Lung (tissue), 12 donors: ENCODE results near the gene DZIP1. TPM values are rescaled to one million over a fixed set of nuclear protein-coding genes. Genes with fewer than 3 reads are reported as not detected.

Source experiments
- ATAC-seq: fragments of 200-7000 bp; cut with Tn5 transposase; one replicate; pipeline ENCODE4 v1.9.1; 2020; ENCODE audit warnings: moderate number of reproducible peaks; ENCODE audit not compliant: insufficient read depth, low FRiP score
- DNase-seq, 3 donors: peaks; one replicate each; pipeline ENCODE4 v3.0.0-alpha.2; 2013 to 2017
- H3K27ac ChIP-seq, 2 donors: one replicate each; pipeline ENCODE4 v1.5.1; 2013; ENCODE audit warnings: mild to moderate bottlenecking in 2 of 2, moderate library complexity in 2 of 2, control low read depth in 1 of 2, inconsistent platforms in 1 of 2, low read depth in 1 of 2, low read length in 1 of 2
- H3K27me3 ChIP-seq, 3 donors: one replicate each; pipeline ENCODE4 v1.5.1; 2013; ENCODE audit warnings: low read length in 2 of 3; ENCODE audit not compliant: control insufficient read depth in 3 of 3, insufficient read depth in 3 of 3
- H3K36me3 ChIP-seq, 4 donors: one replicate each; pipeline ENCODE4 v1.5.1; 2013; ENCODE audit warnings: low read length in 4 of 4, mild to moderate bottlenecking in 1 of 4, moderate library complexity in 1 of 4; ENCODE audit not compliant: control insufficient read depth in 4 of 4, insufficient read depth in 4 of 4
- H3K4me1 ChIP-seq, 5 donors: one replicate each; pipeline ENCODE4 v1.5.1; 2013; ENCODE audit warnings: low read length in 5 of 5, mild to moderate bottlenecking in 2 of 5, moderate library complexity in 1 of 5; ENCODE audit not compliant: control insufficient read depth in 5 of 5, insufficient read depth in 5 of 5
- H3K4me3 ChIP-seq: one replicate; pipeline ENCODE4 v1.5.1; 2013; ENCODE audit warnings: mild to moderate bottlenecking, control low read depth, moderate library complexity
- H3K9ac ChIP-seq, 2 donors: one replicate each; pipeline ENCODE4 v1.5.1; 2013; ENCODE audit warnings: low read length in 2 of 2, control low read depth in 1 of 2; ENCODE audit not compliant: insufficient read depth in 1 of 2
- H3K9me3 ChIP-seq, 4 donors: one replicate each; pipeline ENCODE4 v1.5.1; 2013; ENCODE audit warnings: low read length in 3 of 4, mild to moderate bottlenecking in 1 of 4, moderate library complexity in 1 of 4; ENCODE audit not compliant: control insufficient read depth in 4 of 4, insufficient read depth in 3 of 4
- CTCF ChIP-seq: IDR thresholded peaks from 2 replicates; pipeline ENCODE4 v1.5.1; 2012; ENCODE audit warnings: mild to moderate bottlenecking; ENCODE audit errors: control extremely low read depth, extremely low read depth
- WGBS, 2 donors: extraction: QIAGEN DNeasy Blood & Tissue Kit; methylation state at CpG; one replicate each; pipeline ENCODE4 v1.1.7; 2013; 5-methylcytosine and 5-hydroxymethylcytosine counted together
- polyA plus RNA-seq, 2 donors: library from polyadenylated mRNA; stranded (reverse); fragments of 200-250 nt; gene quantifications; one replicate each; pipeline ENCODE4 v1.2.1, GENCODE V29; 2013
- total RNA-seq, 2 donors: library from RNA; depleted of rRNA in 1 of 2; stranded (reverse); fragments of >200 nt in 1 of 2; gene quantifications; one replicate each; pipeline ENCODE4 v1.2.1, GENCODE V29; 2014 to 2021
- donor health status: control.
- donor health status: control.
- donor health status: Bipolar disorder and iron deficiency.
- donor health status: healthy.
- donor health status: DM: yes; HTN: yes; CAD: no.

The DZIP1 gene
- total and polyA plus RNA-seq, 4 donors, result 3.9 to 26.4 (median 7.7) TPM

- TF ChIP-seq CTCF, result no peak
- peaks cover 0 to 38% (median 14%) of the 10 kb centered on the region in 4 donors for H3K36me3 ChIP-seq
- no peak overlapping the region for H3K27ac ChIP-seq
- no peak overlapping the region for H3K9ac ChIP-seq
- H3K27me3 ChIP-seq, result peaks cover 0 to 7% (median 0%) of the 10 kb centered on the region in 3 donors
- DNase-seq, result no peak
- H3K9me3 ChIP-seq, result peaks cover 0 to 1% (median 0%) of the 10 kb centered on the region in 4 donors
- ATAC-seq, result no peak
- H3K4me1 ChIP-seq, result peaks cover 0 to 11% (median 0%) of the 10 kb centered on the region in 5 donors
- no peak overlapping the region for H3K4me3 ChIP-seq
Observed at GRCh38 chr13:95636853-95637252, 7.7 kb downstream of the DZIP1 start.

- no peak for TF ChIP-seq CTCF
- ATAC-seq, result no peak
- DNase-seq, result no peak
- Histone ChIP-seq H3K4me1 (no peaks in the 10 kb centered on the region), H3K4me3 (no peak overlapping the region), H3K9me3 (peaks cover 0 to 3% (median under 1%) of the 10 kb centered on the region in 4 donors), H3K27ac (no peak overlapping the region), H3K27me3 (no peaks in the 10 kb centered on the region), H3K36me3 (peaks cover 0 to 67% (median 30%) of the 10 kb centered on the region in 4 donors), H3K9ac (no peak overlapping the region)
- WGBS, 2 donors, result 88% methylated on average over 3 of the region's 3 CpGs
Observed at GRCh38 chr13:95630593-95630992, 13.9 kb downstream of the DZIP1 start.

- H3K27ac ChIP-seq, result no peak overlapping the region
- H3K36me3 ChIP-seq, result peaks cover 0 to 66% (median 32%) of the 10 kb centered on the region in 4 donors
- DNase-seq (no peak), ATAC-seq (no peak)
- no peak for TF ChIP-seq CTCF
- WGBS, 2 donors, result 83 to 90% methylated on average over 4 of the region's 4 CpGs
- no peak overlapping the region for H3K9ac ChIP-seq
- H3K4me3 ChIP-seq, result no peak overlapping the region
- H3K27me3 ChIP-seq, result no peaks in the 10 kb centered on the region
- H3K4me1 ChIP-seq, result no peaks in the 10 kb centered on the region
- peaks cover 0 to 3% (median under 1%) of the 10 kb centered on the region in 4 donors for H3K9me3 ChIP-seq
Observed at GRCh38 chr13:95629071-95629470, 15.4 kb downstream of the DZIP1 start.

GRCh38 chr13:95628488-95628887, 16.0 kb downstream of the DZIP1 start:
- TF ChIP-seq CTCF, result no peak
- no peak for ATAC-seq
- no peaks in the 10 kb centered on the region for H3K4me1 ChIP-seq
- no peak overlapping the region for H3K4me3 ChIP-seq
- H3K27me3 ChIP-seq, result no peaks in the 10 kb centered on the region
- WGBS, 2 donors, result 79 to 89% methylated on average over 1 of the region's 1 CpG
- H3K9me3 ChIP-seq, result peaks cover 0 to 3% (median 0%) of the 10 kb centered on the region in 4 donors
- peaks cover 0 to 64% (median 31%) of the 10 kb centered on the region in 4 donors for H3K36me3 ChIP-seq
- H3K27ac ChIP-seq, result no peak overlapping the region
- H3K9ac ChIP-seq, result no peak overlapping the region
- DNase-seq, result no peak
